ENCODE data around the gene TRMT11.

DNA sequence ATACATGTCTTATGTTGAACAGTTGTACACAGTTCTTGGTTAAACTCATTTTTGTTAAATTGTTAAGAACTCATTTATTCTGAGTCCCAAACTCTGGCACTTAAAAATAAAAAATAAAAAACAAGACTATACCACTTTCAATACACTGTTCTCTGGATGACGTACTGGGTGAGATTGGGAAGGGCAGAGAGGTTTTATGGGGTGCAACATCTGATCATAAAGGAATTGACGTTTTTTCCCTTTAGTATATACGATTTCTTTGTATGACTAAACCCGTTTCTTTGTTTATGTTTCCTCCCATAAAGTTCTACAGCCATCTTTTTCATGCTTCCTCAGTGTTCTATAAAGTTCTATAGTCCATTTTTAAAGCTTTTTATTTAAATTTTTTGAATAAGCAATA lies 69.1 kb downstream of the TRMT11 start:
- TF ChIP-seq, protein P1, sequence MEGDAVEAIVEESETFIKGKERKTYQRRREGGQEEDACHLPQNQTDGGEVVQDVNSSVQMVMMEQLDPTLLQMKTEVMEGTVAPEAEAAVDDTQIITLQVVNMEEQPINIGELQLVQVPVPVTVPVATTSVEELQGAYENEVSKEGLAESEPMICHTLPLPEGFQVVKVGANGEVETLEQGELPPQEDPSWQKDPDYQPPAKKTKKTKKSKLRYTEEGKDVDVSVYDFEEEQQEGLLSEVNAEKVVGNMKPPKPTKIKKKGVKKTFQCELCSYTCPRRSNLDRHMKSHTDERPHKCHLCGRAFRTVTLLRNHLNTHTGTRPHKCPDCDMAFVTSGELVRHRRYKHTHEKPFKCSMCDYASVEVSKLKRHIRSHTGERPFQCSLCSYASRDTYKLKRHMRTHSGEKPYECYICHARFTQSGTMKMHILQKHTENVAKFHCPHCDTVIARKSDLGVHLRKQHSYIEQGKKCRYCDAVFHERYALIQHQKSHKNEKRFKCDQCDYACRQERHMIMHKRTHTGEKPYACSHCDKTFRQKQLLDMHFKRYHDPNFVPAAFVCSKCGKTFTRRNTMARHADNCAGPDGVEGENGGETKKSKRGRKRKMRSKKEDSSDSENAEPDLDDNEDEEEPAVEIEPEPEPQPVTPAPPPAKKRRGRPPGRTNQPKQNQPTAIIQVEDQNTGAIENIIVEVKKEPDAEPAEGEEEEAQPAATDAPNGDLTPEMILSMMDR (IDR thresholded peaks at IDR 0.05): no peak
- no peak for TF ChIP-seq POLR2A (IDR thresholded peaks at IDR 0.05)
- TF ChIP-seq EP300 (IDR thresholded peaks at IDR 0.05): no peak

All from ovary (tissue), 3 donors.